ENCODE data around the gene CELF3.

CELF3 gene

DNA sequence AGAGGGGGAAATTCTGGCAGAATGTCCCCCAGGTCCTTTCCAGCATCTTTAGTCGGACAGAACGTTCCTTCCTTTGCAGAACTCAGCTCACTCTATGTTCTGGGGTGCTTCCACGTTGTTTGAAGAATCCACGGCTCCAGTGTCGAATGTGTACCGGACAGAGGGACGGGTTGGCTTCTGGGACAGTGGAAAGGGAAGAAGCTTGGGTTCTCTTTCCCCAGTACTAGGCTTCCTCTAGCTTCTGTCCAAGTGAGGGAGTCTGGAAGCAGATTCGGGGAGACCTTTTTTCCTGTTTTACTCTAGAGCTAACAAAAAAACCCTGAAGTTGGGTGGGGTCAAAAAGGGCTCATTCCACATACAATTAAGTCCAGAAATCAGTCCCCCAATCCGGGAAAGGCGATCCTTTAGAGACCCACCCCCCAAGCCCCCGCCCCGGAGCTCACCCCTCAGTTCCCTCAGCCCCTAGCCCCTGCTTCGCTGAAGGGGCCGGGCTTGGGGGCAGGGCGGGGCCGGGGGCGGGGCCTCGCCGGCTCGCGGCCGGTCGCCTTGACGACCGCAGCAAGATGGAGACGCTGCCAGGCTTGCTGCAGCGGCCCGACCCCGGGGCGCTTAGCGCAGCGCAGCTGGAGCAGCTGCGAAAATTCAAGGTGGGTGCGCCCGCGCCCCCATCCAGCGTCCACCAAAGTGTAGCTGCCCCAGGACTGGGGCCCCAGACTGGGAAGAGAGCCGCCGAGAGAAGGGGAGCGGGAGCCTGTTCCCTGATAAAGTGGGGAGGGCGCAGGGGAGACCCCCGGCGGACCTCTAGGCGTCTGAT, 4.6 kb upstream of the CELF3 start, which contains the start of gene RIIAD1:
Gene RIIAD1 (plus strand): TSS at position 549 of the 814 bp plus-strand sequence. CDS start 15 bp downstream, at position 564.
- peak in 1 of 2 donors; percentile 8 for DNase-seq (ENCODE audit: extremely low read depth in 1 of 2, low read depth in 1 of 2)

GRCh38 chr1:151720554-151720953, 4.0 kb upstream of the CELF3 start:
- no peak for DNase-seq (ENCODE audit: extremely low read depth in 1 of 2, low read depth in 1 of 2)

DNA sequence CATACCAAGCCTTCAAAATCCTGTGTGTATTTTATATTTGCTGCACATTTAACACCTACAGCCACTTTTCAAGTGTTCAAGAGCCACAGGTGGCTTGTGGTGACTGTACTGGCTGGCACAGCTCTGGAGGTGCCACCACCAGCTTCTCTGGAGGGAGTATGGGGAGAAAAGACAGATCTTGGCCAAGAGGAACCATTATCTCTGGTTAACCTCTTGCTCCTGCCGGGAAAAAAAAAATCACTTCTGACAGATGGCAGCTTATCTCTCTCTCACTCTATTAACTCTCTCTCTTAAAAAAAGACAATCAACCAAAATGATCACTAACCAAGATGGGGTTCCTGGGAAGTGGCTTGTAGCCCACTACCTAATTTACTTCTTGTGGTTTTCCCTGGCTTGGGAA, 3.5 kb upstream of the CELF3 start:
- DNase-seq (ENCODE audit: extremely low read depth in 1 of 2, low read depth in 1 of 2), result no peak

- no peak for DNase-seq (ENCODE audit: extremely low read depth in 1 of 2, low read depth in 1 of 2)
Observed at GRCh38 chr1:151718666-151719065, 2.1 kb upstream of the CELF3 start.

- no peak for DNase-seq (ENCODE audit: extremely low read depth in 1 of 2, low read depth in 1 of 2)
Observed at GRCh38 chr1:151718011-151718431, 1.4 kb upstream of the CELF3 start.

DNA sequence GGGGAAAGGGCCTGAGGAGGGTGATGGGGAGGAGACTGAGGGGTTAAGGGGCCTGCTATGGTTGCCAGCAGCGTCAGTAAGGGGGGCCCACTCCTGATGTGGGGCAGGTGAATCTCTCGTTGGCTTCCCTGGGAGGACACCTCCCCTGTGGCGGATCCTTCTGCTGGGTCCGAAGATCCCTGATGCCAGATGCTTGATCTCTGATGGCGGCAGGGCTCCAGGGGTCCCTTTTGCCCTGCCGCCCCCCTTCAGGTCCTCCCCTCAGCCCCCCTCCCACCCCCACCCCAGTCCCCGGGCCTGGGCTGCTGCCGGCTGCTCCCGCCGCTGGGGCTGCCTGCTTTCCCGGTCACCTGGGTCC, 219 bp downstream of the CELF3 start:
- no peak for DNase-seq (ENCODE audit: extremely low read depth in 1 of 2, low read depth in 1 of 2)

- no peak for DNase-seq (ENCODE audit: extremely low read depth in 1 of 2, low read depth in 1 of 2)
Observed at GRCh38 chr1:151715726-151716404, 738 bp downstream of the CELF3 start.

- DNase-seq (ENCODE audit: extremely low read depth in 1 of 2, low read depth in 1 of 2), result no peak
Observed at GRCh38 chr1:151714820-151715725, 1.5 kb downstream of the CELF3 start.

GRCh38 chr1:151713874-151714273, 2.7 kb downstream of the CELF3 start:
- no peak for DNase-seq (ENCODE audit: extremely low read depth in 1 of 2, low read depth in 1 of 2)

DNA sequence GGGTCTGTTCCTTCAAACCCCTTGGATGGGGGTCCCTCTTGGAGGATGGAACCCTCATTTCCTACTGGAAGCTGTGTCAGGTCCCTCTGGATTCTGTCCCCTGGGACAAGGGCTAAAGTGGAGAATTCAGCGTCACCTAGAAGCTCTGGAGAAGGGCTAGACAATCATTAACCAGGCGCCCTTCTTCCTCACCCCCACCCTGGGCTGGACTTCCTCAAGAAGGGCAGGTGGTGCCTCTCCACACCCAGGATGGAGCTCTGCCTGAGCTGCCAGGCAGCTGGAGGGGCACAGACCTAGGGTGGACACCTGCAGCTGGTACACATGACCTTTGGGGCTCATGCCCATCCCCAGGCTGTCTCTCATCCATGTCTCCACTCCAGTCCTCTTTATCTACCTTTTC, 3.6 kb downstream of the CELF3 start:
- no peak for DNase-seq (ENCODE audit: extremely low read depth in 1 of 2, low read depth in 1 of 2)

- DNase-seq (ENCODE audit: extremely low read depth in 1 of 2, low read depth in 1 of 2), result no peak
Observed at GRCh38 chr1:151711951-151712350, 4.7 kb downstream of the CELF3 start.

GRCh38 chr1:151711044-151711800, 5.4 kb downstream of the CELF3 start:
- DNase-seq (ENCODE audit: extremely low read depth in 1 of 2, low read depth in 1 of 2), result no peak

GRCh38 chr1:151710187-151710840, 6.3 kb downstream of the CELF3 start:
- DNase-seq (ENCODE audit: extremely low read depth in 1 of 2, low read depth in 1 of 2), result no peak

DNA sequence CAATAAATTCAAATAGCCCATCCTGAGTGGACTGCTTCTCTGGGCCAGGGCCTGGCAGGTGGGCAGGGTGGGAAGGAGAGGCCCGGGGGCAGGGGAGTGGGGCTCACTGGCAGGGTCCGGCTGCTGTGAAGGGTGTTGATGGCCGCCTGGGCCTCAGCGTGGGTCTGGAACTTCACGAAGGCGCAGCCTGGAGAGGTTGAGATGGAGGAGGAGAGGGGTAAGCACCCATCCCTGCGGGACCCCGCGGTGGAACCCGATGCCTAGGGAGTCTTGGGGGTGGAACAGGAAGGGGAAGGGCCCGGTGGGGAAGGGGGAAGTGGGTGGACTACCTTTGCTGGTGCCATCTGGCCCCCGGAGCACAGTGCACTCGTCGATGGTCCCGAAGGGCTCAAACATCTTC, 7.7 kb downstream of the CELF3 start:
- DNase-seq (ENCODE audit: extremely low read depth in 1 of 2, low read depth in 1 of 2), result no peak

- DNase-seq (ENCODE audit: extremely low read depth in 1 of 2, low read depth in 1 of 2), result no peak
Observed at GRCh38 chr1:151707541-151708065, 9.0 kb downstream of the CELF3 start.

DNA sequence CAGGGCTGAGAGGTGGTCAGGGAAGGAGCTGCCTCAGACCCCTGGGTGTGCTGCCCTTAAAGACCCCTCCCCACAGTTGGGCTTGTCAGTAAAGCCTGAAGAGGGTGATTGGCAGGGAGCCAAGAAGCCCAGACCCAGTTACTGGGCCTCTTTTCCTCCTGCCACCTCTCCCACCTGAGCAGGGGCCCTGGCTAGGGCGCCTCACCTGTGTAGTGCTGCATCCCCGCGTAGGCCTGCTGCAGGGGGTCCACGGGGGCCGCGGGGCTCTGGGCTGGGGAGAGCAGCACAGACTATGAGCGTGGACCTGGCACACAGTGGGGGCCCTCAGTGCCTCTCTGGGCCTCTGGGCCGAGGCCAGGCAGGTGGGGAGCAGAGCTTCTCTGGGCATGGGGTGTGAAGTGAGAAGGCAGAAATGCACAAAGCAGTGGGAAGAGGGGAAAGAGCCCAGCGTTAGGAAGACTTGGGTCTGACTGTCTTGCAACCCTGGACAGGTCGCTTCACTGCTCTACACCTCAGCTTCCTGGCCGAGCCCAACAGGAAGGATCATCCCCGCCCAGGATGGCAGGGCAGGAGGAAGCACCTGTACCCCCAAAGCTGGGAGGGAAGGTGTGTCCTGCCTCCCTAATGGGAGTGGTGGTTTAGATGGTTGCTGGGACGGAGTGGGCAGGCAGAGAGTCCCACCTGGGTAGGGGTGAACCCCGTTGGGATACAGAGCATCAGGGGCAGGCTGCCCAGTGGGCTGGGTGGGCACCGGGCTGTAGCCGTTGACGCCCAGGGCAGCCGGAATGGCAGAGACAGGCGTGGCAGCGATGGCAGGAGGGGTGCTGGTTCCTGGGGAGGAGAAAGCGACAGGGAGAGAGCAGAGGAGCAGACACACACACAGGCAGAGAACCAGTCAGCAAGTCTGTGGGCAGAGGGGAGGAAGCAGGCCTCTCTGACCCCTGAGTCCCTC, 9.9 kb downstream of the CELF3 start:
- no peak for DNase-seq (ENCODE audit: extremely low read depth in 1 of 2, low read depth in 1 of 2)

GRCh38 chr1:151705753-151706463, 10.7 kb downstream of the CELF3 start:
- no peak for DNase-seq (ENCODE audit: extremely low read depth in 1 of 2, low read depth in 1 of 2)

DNA sequence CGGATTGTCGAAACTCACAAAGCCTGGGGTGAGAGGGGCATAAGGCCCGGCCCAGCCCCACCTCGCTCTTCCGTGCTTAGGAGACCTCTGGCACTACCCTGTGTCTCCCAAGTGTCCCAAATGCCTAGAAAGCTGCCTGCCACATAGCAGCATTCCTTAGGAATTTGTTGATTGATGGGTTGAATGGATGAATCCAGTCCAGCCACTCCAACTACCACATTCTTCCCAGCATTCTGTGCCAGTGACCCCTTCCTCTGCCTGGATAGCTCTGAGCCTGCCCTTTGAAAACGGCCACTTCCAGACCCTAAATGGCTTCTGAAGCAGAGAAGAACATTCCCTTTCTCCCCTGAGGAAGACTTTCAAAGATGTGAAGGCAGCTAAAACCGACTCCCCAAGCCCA, 11.5 kb downstream of the CELF3 start:
- no peak for DNase-seq (ENCODE audit: extremely low read depth in 1 of 2, low read depth in 1 of 2)
